Hematopoietic multipotent progenitor cell treated with erythropoietin and hydrocortisone succinate and interleukin-3 and kit ligand, for 8 days (in vitro differentiated cells): ENCODE measurements around the gene ZP1.
A peak's percentile ranks its signal among the peaks of the same experiment; 100 is the strongest.

ENCODE experiments used
- DNase-seq: peaks from one replicate; pipeline ENCODE4 v3.0.0-alpha.2; 2015

Gene ZP1

GRCh38 chr11:60862171-60862570 is 5.2 kb upstream of the ZP1 start:
- DNase-seq, result no peak

GRCh38 chr11:60863550-60864521 is 3.5 kb upstream of the ZP1 start:
- peak; percentile 78 for DNase-seq

GRCh38 chr11:60864856-60865513 is 2.4 kb upstream of the ZP1 start:
- DNase-seq, result peak; percentile 53

GRCh38 chr11:60867871-60868681 is 734 bp downstream of the ZP1 start:
- DNase-seq, result no peak

GRCh38 chr11:60868682-60869450 is 1.5 kb downstream of the ZP1 start:
- no peak for DNase-seq

- DNase-seq, result no peak
Measured at GRCh38 chr11:60869451-60869825, 2.1 kb downstream of the ZP1 start.

GRCh38 chr11:60870276-60870675 is 2.9 kb downstream of the ZP1 start:
- no peak for DNase-seq

GRCh38 chr11:60870733-60871377 is 3.5 kb downstream of the ZP1 start:
- no peak for DNase-seq

GRCh38 chr11:60871378-60872061 is 4.2 kb downstream of the ZP1 start:
- DNase-seq, result no peak

- no peak for DNase-seq
Measured at GRCh38 chr11:60872124-60872960, 5.0 kb downstream of the ZP1 start.

GRCh38 chr11:60872961-60873524 is 5.7 kb downstream of the ZP1 start:
- no peak for DNase-seq

GRCh38 chr11:60873533-60873932 is 6.2 kb downstream of the ZP1 start:
- DNase-seq, result no peak

- no peak for DNase-seq
Measured at GRCh38 chr11:60874421-60875365, 7.4 kb downstream of the ZP1 start.

- no peak for DNase-seq
Measured at GRCh38 chr11:60875366-60876167, 8.2 kb downstream of the ZP1 start.

GRCh38 chr11:60876168-60876485 is 8.8 kb downstream of the ZP1 start:
- no peak for DNase-seq

GRCh38 chr11:60878245-60879101 is 11.1 kb downstream of the ZP1 start:
- DNase-seq, result no peak

GRCh38 chr11:60879104-60879503 is 11.8 kb downstream of the ZP1 start:
- DNase-seq, result no peak
